Measurements from ENCODE around the gene MAD1L1.

GRCh38 chr7:1977059-1977875, 255.5 kb downstream of the MAD1L1 start:
- no peak for TF ChIP-seq RFX5 (IDR thresholded peaks at IDR 0.05; ENCODE audit: low read depth, low read length)
- TF ChIP-seq CREM (IDR thresholded peaks at IDR 0.05), result no peak
- TF ChIP-seq CREM (CRISPR knock-in tag; IDR thresholded peaks at IDR 0.05), result no peak
- no peak for TF ChIP-seq RELA (CRISPR knock-in tag; IDR thresholded peaks at IDR 0.05)
- TF ChIP-seq HDAC2 (CRISPR knock-in tag; IDR thresholded peaks at IDR 0.05), result no peak
- TF ChIP-seq, protein P1, sequence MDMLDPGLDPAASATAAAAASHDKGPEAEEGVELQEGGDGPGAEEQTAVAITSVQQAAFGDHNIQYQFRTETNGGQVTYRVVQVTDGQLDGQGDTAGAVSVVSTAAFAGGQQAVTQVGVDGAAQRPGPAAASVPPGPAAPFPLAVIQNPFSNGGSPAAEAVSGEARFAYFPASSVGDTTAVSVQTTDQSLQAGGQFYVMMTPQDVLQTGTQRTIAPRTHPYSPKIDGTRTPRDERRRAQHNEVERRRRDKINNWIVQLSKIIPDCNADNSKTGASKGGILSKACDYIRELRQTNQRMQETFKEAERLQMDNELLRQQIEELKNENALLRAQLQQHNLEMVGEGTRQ (IDR thresholded peaks at IDR 0.05; ENCODE audit: low read depth, low read length), result no peak
- TF ChIP-seq, protein P1 (CRISPR knock-in tag; IDR thresholded peaks at IDR 0.05; ENCODE audit: borderline replicate concordance), result no peak
- no peak for TF ChIP-seq NFYB (CRISPR knock-in tag; IDR thresholded peaks at IDR 0.05)
- no peak for TF ChIP-seq PRPF4 (IDR thresholded peaks at IDR 0.05; ENCODE audit: low read depth, low read length, poor library complexity, severe bottlenecking)
- TF ChIP-seq JUN (CRISPR knock-in tag; IDR thresholded peaks at IDR 0.05), result no peak
- no peak for TF ChIP-seq CHD4 (IDR thresholded peaks at IDR 0.05; ENCODE audit: borderline replicate concordance, low read length)
- no peak for TF ChIP-seq HOXA5 (CRISPR knock-in tag; IDR thresholded peaks at IDR 0.05)
- TF ChIP-seq, protein P2, sequence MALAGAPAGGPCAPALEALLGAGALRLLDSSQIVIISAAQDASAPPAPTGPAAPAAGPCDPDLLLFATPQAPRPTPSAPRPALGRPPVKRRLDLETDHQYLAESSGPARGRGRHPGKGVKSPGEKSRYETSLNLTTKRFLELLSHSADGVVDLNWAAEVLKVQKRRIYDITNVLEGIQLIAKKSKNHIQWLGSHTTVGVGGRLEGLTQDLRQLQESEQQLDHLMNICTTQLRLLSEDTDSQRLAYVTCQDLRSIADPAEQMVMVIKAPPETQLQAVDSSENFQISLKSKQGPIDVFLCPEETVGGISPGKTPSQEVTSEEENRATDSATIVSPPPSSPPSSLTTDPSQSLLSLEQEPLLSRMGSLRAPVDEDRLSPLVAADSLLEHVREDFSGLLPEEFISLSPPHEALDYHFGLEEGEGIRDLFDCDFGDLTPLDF (CRISPR knock-in tag; IDR thresholded peaks at IDR 0.05), result no peak

Measured in HepG2 (cell line).